Stimulated activated CD4-positive, alpha-beta T cell treated with anti-CD3 and anti-CD28 coated beads, Interleukin-4, amount 100 ng/mL, for 1 hour (primary cell): ENCODE results near the gene TSC22D1.
"Not testable (repeated sequence)": the region's sequence is repeated elsewhere in the genome, so short reads cannot be mapped to it uniquely, and the experiment has no call there.

Source experiments
- DNase-seq: peaks from one replicate; pipeline ENCODE4 v3.0.0-alpha.2; 2020

TSC22D1 gene

GRCh38 chr13:44498502-44498901 is 77.6 kb downstream of the TSC22D1 start:
- DNase-seq: no peak

GRCh38 chr13:44497801-44498200 is 78.3 kb downstream of the TSC22D1 start:
- no peak for DNase-seq

- DNase-seq: no peak
Measured at GRCh38 chr13:44493213-44493812, 82.8 kb downstream of the TSC22D1 start.

- no peak for DNase-seq
Measured at GRCh38 chr13:44489751-44490150, 86.4 kb downstream of the TSC22D1 start.

GRCh38 chr13:44487989-44488388 is 88.1 kb downstream of the TSC22D1 start:
- no peak for DNase-seq

- no peak for DNase-seq
Measured at GRCh38 chr13:44484562-44485138, 91.5 kb downstream of the TSC22D1 start.

- DNase-seq: no peak
Measured at GRCh38 chr13:44474122-44474910, 101.8 kb downstream of the TSC22D1 start.

- DNase-seq: no peak
Measured at GRCh38 chr13:44471686-44472085, 104.4 kb downstream of the TSC22D1 start.

GRCh38 chr13:44470638-44471562 is 105.2 kb downstream of the TSC22D1 start:
- DNase-seq: no peak

- no peak for DNase-seq
Measured at GRCh38 chr13:44468874-44469273, 107.3 kb downstream of the TSC22D1 start.

- no peak for DNase-seq
Measured at GRCh38 chr13:44465318-44465717, 110.8 kb downstream of the TSC22D1 start.

- DNase-seq: no peak
Measured at GRCh38 chr13:44464471-44464870, 111.7 kb downstream of the TSC22D1 start.

GRCh38 chr13:44463759-44464158 is 112.4 kb downstream of the TSC22D1 start:
- DNase-seq: no peak

GRCh38 chr13:44459674-44460073 is 116.5 kb downstream of the TSC22D1 start:
- no peak for DNase-seq

- DNase-seq: no peak
Measured at GRCh38 chr13:44458313-44458975, 117.7 kb downstream of the TSC22D1 start.

GRCh38 chr13:44456212-44456611 is 119.9 kb downstream of the TSC22D1 start:
- DNase-seq: not testable (repeated sequence)

- DNase-seq: no peak
Measured at GRCh38 chr13:44455769-44456168, 120.4 kb downstream of the TSC22D1 start.

- DNase-seq: no peak
Measured at GRCh38 chr13:44453881-44454280, 122.2 kb downstream of the TSC22D1 start.

GRCh38 chr13:44453069-44453468 is 123.1 kb downstream of the TSC22D1 start:
- DNase-seq: no peak

- DNase-seq: no peak
Measured at GRCh38 chr13:44452418-44452817, 123.7 kb downstream of the TSC22D1 start.

- DNase-seq: no peak
Measured at GRCh38 chr13:44451651-44452050, 124.5 kb downstream of the TSC22D1 start.

GRCh38 chr13:44451126-44451525 is 125.0 kb downstream of the TSC22D1 start:
- no peak for DNase-seq
